Measurements from ENCODE around the gene DHX57. TPM values are rescaled to one million over a fixed set of nuclear protein-coding genes. Genes with fewer than 3 reads are reported as not detected.

Gene DHX57
- total RNA-seq (13.8 TPM), polyA plus RNA-seq (14.0 TPM)
- long read RNA-seq, donor 1 = 0 reads
- long read RNA-seq, donor 2 = 0 reads
- long read RNA-seq, donor 3, partial matches to known transcripts = 0 of 1 reads
- long read RNA-seq, donor 3, other reads (novel, unspliced or antisense) = 0 of 1 reads
- long read RNA-seq, donor 4 = 0 reads
- long read RNA-seq, donor 5, full-length matches to known transcripts = 3 of 3 reads
- long read RNA-seq, donor 5, partial matches to known transcripts = 0 of 3 reads
- long read RNA-seq, donor 5, other reads (novel, unspliced or antisense) = 0 of 3 reads
- long read RNA-seq, donor 6, partial matches to known transcripts = 0 of 2 reads
- long read RNA-seq, donor 6, other reads (novel, unspliced or antisense) = 0 of 2 reads
- long read RNA-seq, donor 7, full-length matches to known transcripts = 1 of 1 reads
- long read RNA-seq, donor 7, partial matches to known transcripts = 0 of 1 reads
- long read RNA-seq, donor 7, other reads (novel, unspliced or antisense) = 0 of 1 reads
- long read RNA-seq, donor 8 = 0 reads
- long read RNA-seq, donor 9, full-length matches to known transcripts = 1 of 1 reads
- long read RNA-seq, donor 9, partial matches to known transcripts = 0 of 1 reads
- long read RNA-seq, donor 9, other reads (novel, unspliced or antisense) = 0 of 1 reads
- long read RNA-seq, donor 10 = 0 reads

- peak; percentile 48 to 89 (median 78) for DNase-seq (ENCODE audit: low read depth in 6 of 9, low spot score in 9 of 9)
- Histone ChIP-seq H3K9me3 (ENCODE audit: control insufficient read depth in 2 of 2, insufficient read depth in 1 of 2, low read length in 1 of 2) (no peaks in the 10 kb centered on the region), H3K27me3 (ENCODE audit: control insufficient read depth in 2 of 2, insufficient read depth in 1 of 2, low read length in 1 of 2) (no peaks in the 10 kb centered on the region), H3K36me3 (ENCODE audit: control insufficient read depth in 2 of 2, insufficient read depth in 2 of 2, low read length in 1 of 2) (no peaks in the 10 kb centered on the region), H3K27ac (ENCODE audit: low read depth in 1 of 2, low read length in 1 of 2) (peak within 1 kb of the TSS in 1 of 2 donors; percentile 34), H3K4me3 (ENCODE audit: low read length in 2 of 2) (peak within 1 kb of the TSS; percentile 64 to 97), H3K4me1 (ENCODE audit: control insufficient read depth in 2 of 2, insufficient read depth in 2 of 2, low read length in 2 of 2) (peaks cover 12% of the 10 kb centered on the region in 2 donors)
- WGBS = 1% methylated on average over 52 of the region's 52 CpGs
These were observed at the start of gene DHX57, which contains the start of gene MORN2 for GRCh38 chr2:38875576-38876367. Gene DHX57, minus strand, starts transcription at chr2:38875934. Its CDS starts 7,529 bp downstream, at chr2:38868405. Gene MORN2, plus strand, starts transcription at chr2:38875976.

DNA sequence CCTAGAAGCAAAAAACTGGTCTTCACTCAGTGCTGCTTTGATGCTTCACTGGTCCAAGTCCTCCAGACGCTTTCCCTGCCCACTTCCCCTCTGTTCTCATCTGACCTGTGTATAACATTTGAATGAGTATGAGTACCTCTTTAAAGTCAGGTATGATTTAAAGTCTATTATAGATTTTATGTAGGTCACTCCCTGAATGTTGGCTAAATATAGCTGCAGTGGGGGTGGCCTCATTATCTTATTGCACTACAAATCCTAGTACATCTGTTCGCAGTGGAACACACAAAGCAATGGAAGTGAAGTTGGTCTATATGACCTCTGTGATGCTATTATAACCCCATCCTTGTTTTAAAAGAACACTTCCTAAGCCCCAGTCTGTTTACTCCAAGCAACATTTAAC is 47.2 kb upstream of the DHX57 start:
- no peak overlapping the region for H3K4me3 ChIP-seq (ENCODE audit: low read length in 2 of 2)
- no peaks in the 10 kb centered on the region for H3K9me3 ChIP-seq (ENCODE audit: control insufficient read depth in 2 of 2, insufficient read depth in 1 of 2, low read length in 1 of 2)
- no peaks in the 10 kb centered on the region for H3K36me3 ChIP-seq (ENCODE audit: control insufficient read depth in 2 of 2, insufficient read depth in 2 of 2, low read length in 1 of 2)
- no peaks in the 10 kb centered on the region for H3K27me3 ChIP-seq (ENCODE audit: control insufficient read depth in 2 of 2, insufficient read depth in 1 of 2, low read length in 1 of 2)
- H3K27ac ChIP-seq (ENCODE audit: low read depth in 1 of 2, low read length in 1 of 2) = no peak overlapping the region
- H3K4me1 ChIP-seq (ENCODE audit: control insufficient read depth in 2 of 2, insufficient read depth in 2 of 2, low read length in 2 of 2) = no peaks in the 10 kb centered on the region
- no peak for DNase-seq (ENCODE audit: low read depth in 6 of 9, low spot score in 9 of 9)
- WGBS = 95% methylated on average over 2 of the region's 2 CpGs

GRCh38 chr2:38922389-38922788 is 46.7 kb upstream of the DHX57 start:
- 96% methylated on average over 4 of the region's 4 CpGs for WGBS
- Histone ChIP-seq H3K27ac (ENCODE audit: low read depth in 1 of 2, low read length in 1 of 2) (no peak overlapping the region), H3K36me3 (ENCODE audit: control insufficient read depth in 2 of 2, insufficient read depth in 2 of 2, low read length in 1 of 2) (no peaks in the 10 kb centered on the region), H3K9me3 (ENCODE audit: control insufficient read depth in 2 of 2, insufficient read depth in 1 of 2, low read length in 1 of 2) (no peaks in the 10 kb centered on the region), H3K27me3 (ENCODE audit: control insufficient read depth in 2 of 2, insufficient read depth in 1 of 2, low read length in 1 of 2) (no peaks in the 10 kb centered on the region), H3K4me3 (ENCODE audit: low read length in 2 of 2) (no peak overlapping the region), H3K4me1 (ENCODE audit: control insufficient read depth in 2 of 2, insufficient read depth in 2 of 2, low read length in 2 of 2) (no peaks in the 10 kb centered on the region)
- no peak for DNase-seq (ENCODE audit: low read depth in 6 of 9, low spot score in 9 of 9)

DNA sequence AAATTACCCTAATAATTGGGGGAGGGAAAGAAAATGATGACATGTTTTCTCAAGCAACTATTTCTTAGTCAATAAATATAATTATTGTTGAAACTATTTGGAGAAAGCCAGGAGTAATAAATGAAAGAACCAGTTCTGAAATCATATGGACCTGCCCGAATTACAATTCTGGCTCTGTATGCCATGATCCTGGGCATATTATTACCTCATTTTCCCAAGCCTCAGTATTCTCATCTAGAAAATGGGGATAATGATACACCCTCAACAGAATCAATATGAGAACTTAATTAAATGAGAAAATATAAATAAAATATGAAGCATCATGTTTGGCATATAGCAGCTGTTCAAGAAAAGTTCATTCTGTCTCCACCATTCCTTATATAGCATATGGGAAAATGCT is 36.9 kb upstream of the DHX57 start:
- 65% methylated on average over 1 of the region's 1 CpG for WGBS

GRCh38 chr2:38911191-38911590 is 35.5 kb upstream of the DHX57 start:
- no peaks in the 10 kb centered on the region for H3K27me3 ChIP-seq (ENCODE audit: control insufficient read depth in 2 of 2, insufficient read depth in 1 of 2, low read length in 1 of 2)
- no peak overlapping the region for H3K4me3 ChIP-seq (ENCODE audit: low read length in 2 of 2)
- H3K27ac ChIP-seq (ENCODE audit: low read depth in 1 of 2, low read length in 1 of 2) = no peak overlapping the region
- no peak for DNase-seq (ENCODE audit: low read depth in 6 of 9, low spot score in 9 of 9)
- no peaks in the 10 kb centered on the region for H3K36me3 ChIP-seq (ENCODE audit: control insufficient read depth in 2 of 2, insufficient read depth in 2 of 2, low read length in 1 of 2)
- H3K9me3 ChIP-seq (ENCODE audit: control insufficient read depth in 2 of 2, insufficient read depth in 1 of 2, low read length in 1 of 2) = peaks cover 0 to 1% of the 10 kb centered on the region in 2 donors
- 97% methylated on average over 1 of the region's 1 CpG for WGBS
- H3K4me1 ChIP-seq (ENCODE audit: control insufficient read depth in 2 of 2, insufficient read depth in 2 of 2, low read length in 2 of 2) = no peaks in the 10 kb centered on the region

More for the DNA sequence above, 36.9 kb upstream of the DHX57 start:
- Histone ChIP-seq H3K9me3 (ENCODE audit: control insufficient read depth in 2 of 2, insufficient read depth in 1 of 2, low read length in 1 of 2) (no peaks in the 10 kb centered on the region), H3K4me3 (ENCODE audit: low read length in 2 of 2) (no peak overlapping the region), H3K27me3 (ENCODE audit: control insufficient read depth in 2 of 2, insufficient read depth in 1 of 2, low read length in 1 of 2) (no peaks in the 10 kb centered on the region), H3K4me1 (ENCODE audit: control insufficient read depth in 2 of 2, insufficient read depth in 2 of 2, low read length in 2 of 2) (no peaks in the 10 kb centered on the region), H3K36me3 (ENCODE audit: control insufficient read depth in 2 of 2, insufficient read depth in 2 of 2, low read length in 1 of 2) (no peaks in the 10 kb centered on the region), H3K27ac (ENCODE audit: low read depth in 1 of 2, low read length in 1 of 2) (no peak overlapping the region)
- no peak for DNase-seq (ENCODE audit: low read depth in 6 of 9, low spot score in 9 of 9)

- Histone ChIP-seq H3K4me1 (ENCODE audit: control insufficient read depth in 2 of 2, insufficient read depth in 2 of 2, low read length in 2 of 2) (peaks cover 0 to 3% of the 10 kb centered on the region in 2 donors), H3K4me3 (ENCODE audit: low read length in 2 of 2) (no peak overlapping the region), H3K27me3 (ENCODE audit: control insufficient read depth in 2 of 2, insufficient read depth in 1 of 2, low read length in 1 of 2) (no peaks in the 10 kb centered on the region), H3K27ac (ENCODE audit: low read depth in 1 of 2, low read length in 1 of 2) (no peak overlapping the region), H3K36me3 (ENCODE audit: control insufficient read depth in 2 of 2, insufficient read depth in 2 of 2, low read length in 1 of 2) (no peaks in the 10 kb centered on the region), H3K9me3 (ENCODE audit: control insufficient read depth in 2 of 2, insufficient read depth in 1 of 2, low read length in 1 of 2) (peaks cover 0 to 1% of the 10 kb centered on the region in 2 donors)
- no peak for DNase-seq (ENCODE audit: low read depth in 6 of 9, low spot score in 9 of 9)
- 99% methylated on average over 1 of the region's 1 CpG for WGBS
These were observed 34.1 kb upstream of the DHX57 start for GRCh38 chr2:38909872-38910271.

- Histone ChIP-seq H3K27me3 (ENCODE audit: control insufficient read depth in 2 of 2, insufficient read depth in 1 of 2, low read length in 1 of 2) (no peaks in the 10 kb centered on the region), H3K9me3 (ENCODE audit: control insufficient read depth in 2 of 2, insufficient read depth in 1 of 2, low read length in 1 of 2) (peaks cover 0 to 1% of the 10 kb centered on the region in 2 donors), H3K4me3 (ENCODE audit: low read length in 2 of 2) (no peak overlapping the region), H3K36me3 (ENCODE audit: control insufficient read depth in 2 of 2, insufficient read depth in 2 of 2, low read length in 1 of 2) (no peaks in the 10 kb centered on the region), H3K4me1 (ENCODE audit: control insufficient read depth in 2 of 2, insufficient read depth in 2 of 2, low read length in 2 of 2) (peaks cover 0 to 3% of the 10 kb centered on the region in 2 donors), H3K27ac (ENCODE audit: low read depth in 1 of 2, low read length in 1 of 2) (no peak overlapping the region)
- no peak for DNase-seq (ENCODE audit: low read depth in 6 of 9, low spot score in 9 of 9)
- WGBS = 96% methylated on average over 2 of the region's 2 CpGs
These were observed 32.2 kb upstream of the DHX57 start for GRCh38 chr2:38907743-38908562.

GRCh38 chr2:38907242-38907641 is 31.5 kb upstream of the DHX57 start:
- Histone ChIP-seq H3K4me1 (ENCODE audit: control insufficient read depth in 2 of 2, insufficient read depth in 2 of 2, low read length in 2 of 2) (peaks cover 0 to 3% of the 10 kb centered on the region in 2 donors), H3K27ac (ENCODE audit: low read depth in 1 of 2, low read length in 1 of 2) (no peak overlapping the region), H3K36me3 (ENCODE audit: control insufficient read depth in 2 of 2, insufficient read depth in 2 of 2, low read length in 1 of 2) (no peaks in the 10 kb centered on the region), H3K4me3 (ENCODE audit: low read length in 2 of 2) (no peak overlapping the region), H3K27me3 (ENCODE audit: control insufficient read depth in 2 of 2, insufficient read depth in 1 of 2, low read length in 1 of 2) (no peaks in the 10 kb centered on the region), H3K9me3 (ENCODE audit: control insufficient read depth in 2 of 2, insufficient read depth in 1 of 2, low read length in 1 of 2) (peaks cover 0 to 1% of the 10 kb centered on the region in 2 donors)
- 86% methylated on average over 1 of the region's 1 CpG for WGBS
- no peak for DNase-seq (ENCODE audit: low read depth in 6 of 9, low spot score in 9 of 9)
